ENCODE data around the gene BRD4. TPM values are rescaled to one million over a fixed set of nuclear protein-coding genes. Genes with fewer than 3 reads are reported as not detected.

Gene BRD4
- total RNA-seq, 1 donor from 2014 or later, result 42.4 TPM

DNA sequence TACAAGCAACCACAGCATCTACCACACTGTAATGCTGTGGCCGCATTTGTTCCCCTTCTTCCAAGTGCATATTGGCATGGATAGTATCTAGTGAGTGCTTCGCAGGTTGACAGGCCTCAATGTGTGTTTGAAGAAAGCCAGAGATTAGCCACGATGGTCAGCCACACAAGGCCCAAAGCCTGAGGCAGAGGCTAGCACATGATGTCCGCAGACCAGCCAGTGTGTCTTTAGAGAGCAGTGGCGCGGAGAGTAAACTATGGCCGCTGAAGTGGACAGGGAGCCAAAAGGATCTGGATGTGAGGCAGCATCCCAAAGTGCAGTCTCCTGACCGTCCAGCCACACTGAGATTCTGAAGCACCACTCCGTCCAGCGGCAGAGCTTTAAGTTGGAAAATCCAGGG, 36.0 kb downstream of the BRD4 start:
- no peak for DNase-seq (ENCODE audit: low read depth)
- no peaks in the 10 kb centered on the region for H3K36me3 ChIP-seq (ENCODE audit: control insufficient read depth, insufficient read depth, low read length)
- H3K4me3 ChIP-seq (ENCODE audit: low read depth, low read length), result no peak overlapping the region
- no peaks in the 10 kb centered on the region for H3K27me3 ChIP-seq (ENCODE audit: control insufficient read depth, insufficient read depth, low read length)
- TF ChIP-seq, protein P1, sequence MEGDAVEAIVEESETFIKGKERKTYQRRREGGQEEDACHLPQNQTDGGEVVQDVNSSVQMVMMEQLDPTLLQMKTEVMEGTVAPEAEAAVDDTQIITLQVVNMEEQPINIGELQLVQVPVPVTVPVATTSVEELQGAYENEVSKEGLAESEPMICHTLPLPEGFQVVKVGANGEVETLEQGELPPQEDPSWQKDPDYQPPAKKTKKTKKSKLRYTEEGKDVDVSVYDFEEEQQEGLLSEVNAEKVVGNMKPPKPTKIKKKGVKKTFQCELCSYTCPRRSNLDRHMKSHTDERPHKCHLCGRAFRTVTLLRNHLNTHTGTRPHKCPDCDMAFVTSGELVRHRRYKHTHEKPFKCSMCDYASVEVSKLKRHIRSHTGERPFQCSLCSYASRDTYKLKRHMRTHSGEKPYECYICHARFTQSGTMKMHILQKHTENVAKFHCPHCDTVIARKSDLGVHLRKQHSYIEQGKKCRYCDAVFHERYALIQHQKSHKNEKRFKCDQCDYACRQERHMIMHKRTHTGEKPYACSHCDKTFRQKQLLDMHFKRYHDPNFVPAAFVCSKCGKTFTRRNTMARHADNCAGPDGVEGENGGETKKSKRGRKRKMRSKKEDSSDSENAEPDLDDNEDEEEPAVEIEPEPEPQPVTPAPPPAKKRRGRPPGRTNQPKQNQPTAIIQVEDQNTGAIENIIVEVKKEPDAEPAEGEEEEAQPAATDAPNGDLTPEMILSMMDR (IDR thresholded peaks at IDR 0.05; ENCODE audit: insufficient read depth, low read length, poor library complexity, severe bottlenecking), result no peak

DNA sequence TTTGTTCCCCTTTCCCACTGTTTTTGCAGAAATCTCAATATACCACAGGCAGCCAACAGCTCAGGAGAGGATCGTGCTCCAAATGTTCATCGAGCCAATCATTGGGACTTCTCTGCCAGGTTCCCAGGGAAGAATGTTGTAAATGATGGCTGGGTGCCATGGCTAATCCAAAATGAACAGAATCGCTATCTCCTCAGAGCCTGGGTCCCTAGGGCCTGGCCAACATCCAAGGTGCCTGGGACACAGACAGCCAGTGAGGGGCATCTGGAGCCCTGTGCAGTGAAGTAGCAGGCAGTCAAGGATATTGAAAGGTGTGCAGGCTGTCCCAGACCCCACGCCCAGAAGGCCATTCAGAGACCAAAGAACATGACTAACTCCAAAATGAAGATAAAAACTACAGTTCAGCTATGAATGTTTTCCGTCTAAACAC, 37.8 kb downstream of the BRD4 start:
- H3K36me3 ChIP-seq (ENCODE audit: control insufficient read depth, insufficient read depth, low read length), result no peaks in the 10 kb centered on the region
- TF ChIP-seq, protein P1 (IDR thresholded peaks at IDR 0.05; ENCODE audit: insufficient read depth, low read length, poor library complexity, severe bottlenecking), result no peak
- no peak for DNase-seq (ENCODE audit: low read depth)
- H3K27me3 ChIP-seq (ENCODE audit: control insufficient read depth, insufficient read depth, low read length), result no peaks in the 10 kb centered on the region
- no peak overlapping the region for H3K4me3 ChIP-seq (ENCODE audit: low read depth, low read length)

DNA sequence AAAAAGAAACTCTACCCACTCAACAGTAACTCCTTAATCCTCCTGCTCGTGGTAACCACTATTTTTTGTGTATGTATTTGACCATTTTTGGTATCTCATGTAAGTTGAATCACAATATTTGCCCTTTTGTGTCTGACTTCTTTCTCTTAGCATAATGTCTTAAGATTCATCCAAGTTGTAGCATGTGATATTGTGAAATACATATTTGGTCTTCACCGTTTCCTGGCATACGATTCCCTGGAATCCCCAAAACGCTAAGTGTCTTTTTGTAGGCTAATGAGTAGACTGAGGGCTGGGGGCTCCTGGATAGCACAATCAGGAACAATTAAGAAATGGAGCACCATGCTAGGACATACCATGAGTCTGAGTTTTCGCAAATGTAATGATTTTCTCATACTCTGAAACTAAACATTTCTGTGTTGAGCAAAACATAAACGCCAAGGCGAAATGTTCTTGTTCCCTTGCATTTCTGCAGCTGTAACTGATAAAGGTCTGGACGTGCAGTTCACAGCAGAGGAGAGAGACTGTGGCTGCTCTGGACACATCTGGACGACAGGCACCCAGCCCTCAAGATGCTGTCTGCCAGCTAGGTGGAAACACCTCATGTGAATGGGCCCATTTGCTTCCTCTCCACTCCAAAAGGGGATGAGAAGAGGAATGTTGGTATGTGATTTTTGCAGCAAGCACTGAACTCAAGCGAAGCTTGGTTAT, 38.4 kb downstream of the BRD4 start:
- no peaks in the 10 kb centered on the region for H3K27me3 ChIP-seq (ENCODE audit: control insufficient read depth, insufficient read depth, low read length)
- no peak for DNase-seq (ENCODE audit: low read depth)
- no peaks in the 10 kb centered on the region for H3K36me3 ChIP-seq (ENCODE audit: control insufficient read depth, insufficient read depth, low read length)
- no peak overlapping the region for H3K4me3 ChIP-seq (ENCODE audit: low read depth, low read length)
- TF ChIP-seq, protein P1 (IDR thresholded peaks at IDR 0.05; ENCODE audit: insufficient read depth, low read length, poor library complexity, severe bottlenecking), result no peak

DNA sequence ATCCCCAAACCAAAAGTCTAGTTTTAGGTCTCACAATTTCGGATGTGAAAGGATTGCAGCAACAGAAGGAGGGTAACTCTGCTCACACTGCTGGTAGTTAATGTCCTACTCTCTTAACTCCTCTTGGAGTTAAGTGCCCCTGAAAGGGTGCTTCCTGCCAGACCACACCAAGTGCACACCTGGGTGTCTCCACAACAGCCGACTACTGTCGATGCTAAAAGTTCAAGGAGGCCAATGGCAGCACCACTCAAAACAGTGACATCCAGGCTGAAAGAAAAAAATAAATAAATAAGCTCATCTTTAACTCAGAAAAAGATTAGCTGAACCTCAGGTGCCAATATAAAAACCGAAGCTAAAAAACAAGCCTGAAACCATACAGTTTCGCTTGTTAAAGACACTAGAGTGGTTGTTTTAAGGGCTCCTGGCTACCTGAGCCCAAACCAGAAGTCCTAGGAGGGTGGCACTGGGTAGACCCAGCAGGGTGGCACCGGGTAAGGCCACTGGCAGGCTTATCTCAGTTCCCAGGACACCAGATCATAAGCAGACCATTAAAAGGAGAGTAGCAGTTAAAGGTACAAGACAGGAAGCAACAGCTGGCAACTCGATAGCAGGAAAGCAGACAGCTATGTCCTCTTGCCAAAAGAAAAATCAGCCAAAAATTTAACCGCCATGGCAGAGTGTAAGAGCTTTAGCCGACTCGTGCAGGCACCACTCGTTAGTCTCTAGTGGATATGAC, 39.3 kb downstream of the BRD4 start:
- no peaks in the 10 kb centered on the region for H3K27me3 ChIP-seq (ENCODE audit: control insufficient read depth, insufficient read depth, low read length)
- no peak overlapping the region for H3K4me3 ChIP-seq (ENCODE audit: low read depth, low read length)
- no peaks in the 10 kb centered on the region for H3K36me3 ChIP-seq (ENCODE audit: control insufficient read depth, insufficient read depth, low read length)
- no peak for DNase-seq (ENCODE audit: low read depth)
- TF ChIP-seq, protein P1 (IDR thresholded peaks at IDR 0.05; ENCODE audit: insufficient read depth, low read length, poor library complexity, severe bottlenecking), result no peak

DNA sequence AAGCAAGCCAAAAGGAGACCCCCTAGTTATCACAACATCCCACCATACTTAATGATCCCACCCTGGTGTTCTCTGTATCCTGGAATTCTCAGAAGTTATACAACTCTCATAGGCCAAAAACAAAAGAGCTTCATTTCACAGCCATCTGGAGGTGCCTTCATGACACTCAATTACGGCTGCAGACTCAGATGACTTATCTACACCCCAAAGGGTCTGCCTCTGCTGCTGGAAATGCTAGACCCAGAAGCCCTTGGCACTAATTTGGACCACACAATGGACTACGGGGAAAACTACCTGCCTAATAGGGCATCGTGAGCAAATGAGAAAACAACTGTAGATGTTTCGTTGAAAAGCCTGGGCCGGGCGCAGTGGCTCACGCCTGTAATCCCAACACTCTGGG, 40.2 kb downstream of the BRD4 start:
- no peak for DNase-seq (ENCODE audit: low read depth)
- no peak overlapping the region for H3K4me3 ChIP-seq (ENCODE audit: low read depth, low read length)
- TF ChIP-seq, protein P1 (IDR thresholded peaks at IDR 0.05; ENCODE audit: insufficient read depth, low read length, poor library complexity, severe bottlenecking), result no peak
- H3K36me3 ChIP-seq (ENCODE audit: control insufficient read depth, insufficient read depth, low read length), result no peaks in the 10 kb centered on the region
- H3K27me3 ChIP-seq (ENCODE audit: control insufficient read depth, insufficient read depth, low read length), result no peaks in the 10 kb centered on the region
